GM12865 (cell line): Measurements from ENCODE around the gene AGFG1.
"Not testable (repeated sequence)": the region's sequence is repeated elsewhere in the genome, so short reads cannot be mapped to it uniquely, and the experiment has no call there.

Experiments
- DNase-seq: peaks from one replicate; pipeline ENCODE4 v3.0.0; 2010; ENCODE audit warnings: low read depth
- H3K4me3 ChIP-seq: 2 replicates; pipeline ENCODE4 v1.5.1; 2011; ENCODE audit warnings: mild to moderate bottlenecking, low read depth, low read length, control low read depth
- CTCF ChIP-seq: IDR thresholded peaks from 2 replicates; pipeline ENCODE4 v1.5.1; 2011; ENCODE audit warnings: low read length, control low read depth, low read depth, inconsistent platforms; ENCODE audit not compliant: insufficient read depth; ENCODE audit errors: missing control alignments

The AGFG1 gene

GRCh38 chr2:227511239-227511930 lies 39.4 kb downstream of the AGFG1 start:
- no peak for DNase-seq
- no peak for TF ChIP-seq CTCF
- no peak overlapping the region for H3K4me3 ChIP-seq

GRCh38 chr2:227511955-227512354 lies 40.0 kb downstream of the AGFG1 start:
- no peak overlapping the region for H3K4me3 ChIP-seq
- no peak for DNase-seq
- TF ChIP-seq CTCF: no peak

GRCh38 chr2:227513113-227513512 lies 41.2 kb downstream of the AGFG1 start:
- no peak overlapping the region for H3K4me3 ChIP-seq
- DNase-seq: no peak
- no peak for TF ChIP-seq CTCF

- no peak for DNase-seq
- no peak for TF ChIP-seq CTCF
- H3K4me3 ChIP-seq: no peak overlapping the region
Measured at GRCh38 chr2:227515742-227516141, 43.8 kb downstream of the AGFG1 start.

- no peak overlapping the region for H3K4me3 ChIP-seq
- DNase-seq: no peak
- no peak for TF ChIP-seq CTCF
Measured at GRCh38 chr2:227517724-227518123, 45.8 kb downstream of the AGFG1 start.

- not testable (repeated sequence) for H3K4me3 ChIP-seq, DNase-seq
Measured at GRCh38 chr2:227518278-227518865, 46.4 kb downstream of the AGFG1 start.

GRCh38 chr2:227521178-227521577 lies 49.2 kb downstream of the AGFG1 start:
- H3K4me3 ChIP-seq, DNase-seq: not testable (repeated sequence)

- TF ChIP-seq CTCF: no peak
- DNase-seq: no peak
- H3K4me3 ChIP-seq: no peak overlapping the region
Measured at GRCh38 chr2:227524665-227525064, 52.7 kb downstream of the AGFG1 start.
